NT2/D1 (cell line): ENCODE data around the gene TSPAN32.

Experiments used
- SUZ12 ChIP-seq: IDR thresholded peaks from 2 replicates; pipeline ENCODE4 v1.6.1; 2011; ENCODE audit not compliant: insufficient read length, insufficient read depth; ENCODE audit errors: extremely low read depth
- YY1 ChIP-seq: IDR thresholded peaks from 2 replicates; pipeline ENCODE4 v1.6.1; 2011; ENCODE audit not compliant: insufficient read length, insufficient read depth

DNA sequence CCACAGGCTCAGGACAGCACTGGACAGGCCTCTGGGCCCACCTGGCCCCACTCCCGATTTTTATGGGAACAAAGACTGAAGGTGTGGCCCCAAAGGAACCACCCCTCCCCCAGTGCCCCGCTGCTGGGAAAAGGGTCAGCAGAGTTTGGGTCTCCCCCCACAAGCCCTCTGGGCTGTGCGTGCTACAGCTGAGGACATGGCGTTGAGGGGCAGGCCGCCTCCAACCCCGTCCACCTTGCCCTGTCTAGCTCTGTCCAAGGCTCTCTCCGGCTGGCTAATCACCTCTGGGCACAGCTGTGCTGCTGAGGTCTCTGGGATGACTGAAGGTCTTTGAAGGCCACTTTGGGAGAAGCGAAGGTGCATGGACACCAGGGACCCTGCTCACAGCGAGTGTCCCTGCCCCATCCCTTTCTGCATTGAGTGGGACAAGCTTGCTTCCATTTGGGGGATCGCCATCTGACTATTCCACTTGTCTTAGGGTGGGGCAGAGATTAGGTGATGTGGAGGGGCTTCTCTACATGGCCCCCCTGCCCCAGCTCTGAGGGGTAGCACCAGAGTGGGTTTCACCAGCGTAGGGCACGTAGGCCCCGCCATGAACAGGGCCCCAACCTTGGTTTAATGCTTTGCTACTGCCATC, 38.0 kb upstream of the TSPAN32 start:
- no peak for TF ChIP-seq YY1
- no peak for TF ChIP-seq SUZ12
